Dedifferentiated amniotic fluid mesenchymal stem cell (primary cell): ENCODE results near the gene TREML1.

Experiments used
- DNase-seq: peaks from one replicate; pipeline ENCODE4 v3.0.0-alpha.2; 2016; ENCODE audit errors: extremely low spot score

Gene TREML1

DNA sequence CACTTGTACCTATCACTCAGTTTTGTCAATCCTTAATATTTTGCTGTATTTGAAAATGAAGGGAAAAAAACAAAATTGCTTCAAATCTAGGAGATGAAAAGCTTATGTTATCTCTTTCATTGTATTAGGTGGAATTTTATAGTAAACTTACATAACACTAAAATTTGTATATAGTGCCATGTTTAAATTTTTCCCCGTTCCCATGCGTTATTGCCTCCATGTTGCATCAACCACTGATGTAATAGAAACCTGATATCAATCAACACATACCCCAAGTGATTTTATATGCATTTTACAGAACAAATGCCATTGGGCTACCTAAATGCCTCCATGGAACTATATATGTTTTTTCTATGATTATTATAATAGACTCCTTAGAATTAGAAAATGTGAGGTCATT, 23.5 kb upstream of the TREML1 start:
- DNase-seq: no peak

DNA sequence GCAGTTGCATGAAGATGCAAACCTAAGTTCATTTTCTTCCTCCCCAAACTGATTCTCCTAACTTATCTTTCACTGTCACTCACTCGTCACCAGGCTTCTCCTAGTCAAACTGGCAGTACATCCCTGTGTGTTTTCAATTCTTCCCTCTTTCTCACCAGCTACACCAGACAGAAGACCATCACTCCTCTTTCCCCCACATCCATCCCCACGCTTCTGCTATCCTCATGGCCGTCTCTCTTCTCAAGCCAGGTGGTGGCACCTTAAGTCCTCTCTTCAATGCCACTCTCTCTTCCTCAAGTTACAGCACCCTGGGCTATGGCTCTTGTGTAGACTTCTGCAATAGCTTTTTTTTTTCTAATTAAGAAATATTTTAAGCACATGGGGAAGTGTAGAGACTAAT, 23.1 kb upstream of the TREML1 start:
- no peak for DNase-seq

DNA sequence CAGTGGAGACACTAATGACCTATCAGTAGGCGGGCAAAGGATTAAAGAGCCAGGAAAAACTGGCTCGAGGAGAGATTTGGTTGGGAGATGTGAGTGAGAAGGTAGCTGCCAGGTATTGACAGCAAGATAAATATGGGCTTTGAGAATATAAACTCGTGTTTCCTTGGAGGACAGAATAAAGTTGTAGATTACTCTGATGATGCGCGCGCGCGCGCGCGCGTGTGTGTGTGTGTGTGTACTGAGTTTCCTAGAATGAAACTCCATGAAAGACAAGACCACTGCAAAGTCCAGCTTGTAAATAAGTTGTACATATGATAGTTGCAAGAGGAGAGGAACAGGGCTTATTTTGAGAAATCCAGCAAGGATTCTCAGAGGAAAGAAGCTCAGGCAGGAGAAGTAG, 22.0 kb upstream of the TREML1 start:
- DNase-seq: no peak

DNA sequence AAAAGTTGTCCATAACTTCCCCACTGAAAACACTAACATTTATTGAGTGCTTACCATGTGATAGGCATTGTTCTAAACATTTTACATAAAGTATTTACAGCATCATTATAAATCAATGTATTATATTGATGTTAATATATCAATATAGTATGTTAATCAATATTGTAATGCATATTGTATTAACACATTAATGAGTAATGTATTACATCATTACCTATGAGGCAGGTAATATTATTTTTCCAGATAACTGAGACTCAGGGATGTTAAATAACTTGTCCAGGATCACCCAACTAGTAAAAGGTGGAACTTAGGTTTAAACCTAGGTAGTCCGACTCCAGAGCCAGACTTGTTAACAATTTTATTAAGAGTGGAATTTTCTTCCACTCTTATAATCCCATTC, 20.9 kb upstream of the TREML1 start:
- no peak for DNase-seq

DNA sequence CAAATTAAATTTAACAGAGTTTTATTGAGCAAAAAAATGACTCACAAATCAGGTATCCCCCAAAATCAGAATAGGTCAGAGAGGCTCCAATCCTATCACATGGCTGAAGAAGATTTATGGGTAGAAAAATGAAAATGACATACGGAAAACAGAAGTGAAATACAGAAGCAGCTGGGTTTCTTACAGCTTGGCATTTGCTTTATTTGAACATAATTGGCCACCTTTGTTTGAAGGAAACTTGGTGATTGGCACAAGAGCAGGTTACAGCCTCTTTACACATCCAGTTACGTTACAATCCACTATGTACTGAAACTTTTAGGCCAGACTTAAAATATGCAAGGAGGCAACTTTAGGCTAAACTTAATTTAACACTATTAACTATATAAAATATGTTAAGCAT, 20.5 kb upstream of the TREML1 start:
- no peak for DNase-seq

DNA sequence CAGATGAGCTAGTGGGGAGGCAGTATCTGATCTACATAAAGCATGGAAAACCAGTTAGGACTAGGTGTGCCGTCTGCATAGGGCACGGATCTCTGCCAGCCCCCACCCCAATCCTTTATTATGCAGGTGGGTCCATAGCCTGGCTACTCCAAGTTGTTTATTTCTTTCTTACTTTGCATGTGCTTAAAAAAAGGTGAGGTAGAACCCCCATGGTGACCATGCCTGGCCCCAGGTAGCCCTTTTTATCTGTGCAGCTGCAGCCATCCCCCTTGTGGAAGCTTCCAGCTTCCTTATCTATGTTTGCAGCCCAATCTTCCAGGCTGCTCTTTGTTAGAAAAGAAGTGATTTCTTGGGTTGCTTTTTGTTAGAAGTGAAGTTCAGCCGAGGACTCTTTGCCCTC, 17.8 kb upstream of the TREML1 start:
- no peak for DNase-seq

DNA sequence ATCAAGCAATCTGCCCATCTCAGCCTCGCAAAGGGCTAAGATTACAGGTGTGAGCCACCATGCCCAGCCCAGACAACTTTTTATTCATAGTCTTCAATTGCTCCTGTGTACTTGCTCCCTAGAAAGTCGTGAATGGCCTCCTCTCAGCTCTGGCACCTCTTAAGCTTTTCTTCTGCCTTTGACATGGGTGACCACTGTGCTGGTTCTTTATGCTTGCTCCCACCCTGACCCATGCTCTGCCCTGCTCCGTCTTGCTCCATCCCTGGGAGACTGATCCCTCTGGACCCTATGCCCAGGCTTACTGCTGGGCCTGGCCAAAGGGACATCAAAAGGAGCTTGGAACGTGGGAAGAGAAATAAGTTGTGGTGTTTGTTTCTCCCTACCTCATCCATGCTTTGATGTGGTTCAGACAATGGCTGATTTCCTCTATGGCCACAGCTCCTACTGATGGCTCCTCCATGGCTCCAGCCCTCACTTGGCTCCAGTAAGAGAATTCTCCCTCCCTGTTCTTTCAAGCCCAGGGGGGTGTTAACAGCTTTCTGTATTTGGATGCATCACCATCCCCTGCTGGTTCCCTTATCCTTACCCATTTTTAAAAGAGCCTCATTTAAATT, 16.5 kb upstream of the TREML1 start:
- DNase-seq: no peak

DNA sequence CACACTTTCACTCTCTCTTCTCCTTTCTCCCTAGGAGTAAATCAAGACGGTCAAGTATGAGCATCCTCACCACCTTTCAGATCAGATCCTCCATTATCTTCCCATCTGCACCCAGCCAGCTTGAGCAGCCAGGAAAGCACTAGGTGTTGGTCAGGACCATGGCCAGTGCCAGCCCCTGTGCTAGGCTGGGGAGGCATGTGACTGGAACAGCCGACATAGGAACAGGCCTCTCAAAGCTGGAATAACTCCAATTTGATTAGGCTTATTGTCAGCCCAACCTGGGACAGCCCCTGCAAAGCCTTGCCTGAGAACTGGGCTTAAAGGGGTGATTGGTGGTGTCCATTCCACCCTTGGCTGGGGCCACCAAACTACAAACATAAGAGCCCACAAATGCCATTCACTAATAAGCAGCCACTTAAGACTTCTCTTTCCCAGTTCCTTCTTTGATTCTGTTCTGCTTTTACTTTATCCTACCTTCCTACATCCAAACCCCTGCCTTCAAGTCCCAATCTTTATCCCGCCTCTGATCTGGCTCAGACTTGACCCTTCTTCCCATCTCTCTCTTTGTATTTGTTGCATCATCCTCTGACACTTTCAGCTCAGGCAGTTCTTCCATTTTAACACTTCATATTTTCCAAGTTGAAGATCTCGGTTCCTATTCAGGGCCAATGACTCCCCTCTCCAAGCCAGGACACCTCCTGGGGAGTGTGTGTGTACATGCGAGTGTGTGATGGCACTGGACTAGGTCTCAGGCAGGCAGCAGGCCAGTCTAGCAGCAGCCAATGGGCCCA, 13.2 kb upstream of the TREML1 start:
- DNase-seq: no peak

DNA sequence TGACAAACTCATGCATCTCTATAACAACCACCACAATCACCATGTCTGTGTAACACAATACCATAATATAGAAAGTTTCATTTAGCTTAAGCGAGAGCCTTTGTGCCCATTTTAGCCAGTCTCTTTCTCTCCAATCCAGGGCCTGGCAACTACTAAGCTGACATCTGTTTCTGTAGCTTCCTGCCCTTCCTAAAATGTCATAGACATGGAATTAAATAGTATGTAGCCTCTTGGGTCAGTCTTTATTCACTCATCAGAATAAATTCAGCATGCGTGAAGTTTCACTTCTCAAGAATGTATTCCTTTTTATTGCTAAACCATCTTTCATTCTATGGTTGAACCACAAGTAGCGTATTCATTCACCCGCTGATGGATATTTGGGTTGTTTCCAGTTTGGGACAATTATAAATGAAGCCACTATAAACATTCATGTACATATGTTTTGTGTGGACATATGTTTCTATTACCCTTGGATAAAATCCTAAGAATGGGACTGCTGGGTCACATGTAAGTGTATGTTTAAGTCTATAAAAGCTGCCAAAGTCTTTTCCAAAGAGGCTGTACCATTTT, 10.5 kb upstream of the TREML1 start:
- DNase-seq: no peak

DNA sequence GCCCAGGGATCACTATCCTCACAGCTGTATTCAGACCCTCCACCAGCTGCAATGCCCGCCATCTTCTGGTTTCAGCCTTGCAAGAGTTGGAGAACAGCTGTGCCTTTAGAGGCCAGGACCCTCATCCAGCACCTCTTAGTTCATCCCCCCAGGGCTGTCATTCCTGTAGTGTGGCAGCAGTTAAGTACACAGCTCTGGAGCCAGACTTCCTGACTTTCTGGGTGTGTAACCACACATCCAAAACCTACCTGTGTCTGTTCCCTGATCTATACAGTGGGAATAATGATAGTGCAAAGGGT, 9.2 kb upstream of the TREML1 start:
- DNase-seq: no peak

DNA sequence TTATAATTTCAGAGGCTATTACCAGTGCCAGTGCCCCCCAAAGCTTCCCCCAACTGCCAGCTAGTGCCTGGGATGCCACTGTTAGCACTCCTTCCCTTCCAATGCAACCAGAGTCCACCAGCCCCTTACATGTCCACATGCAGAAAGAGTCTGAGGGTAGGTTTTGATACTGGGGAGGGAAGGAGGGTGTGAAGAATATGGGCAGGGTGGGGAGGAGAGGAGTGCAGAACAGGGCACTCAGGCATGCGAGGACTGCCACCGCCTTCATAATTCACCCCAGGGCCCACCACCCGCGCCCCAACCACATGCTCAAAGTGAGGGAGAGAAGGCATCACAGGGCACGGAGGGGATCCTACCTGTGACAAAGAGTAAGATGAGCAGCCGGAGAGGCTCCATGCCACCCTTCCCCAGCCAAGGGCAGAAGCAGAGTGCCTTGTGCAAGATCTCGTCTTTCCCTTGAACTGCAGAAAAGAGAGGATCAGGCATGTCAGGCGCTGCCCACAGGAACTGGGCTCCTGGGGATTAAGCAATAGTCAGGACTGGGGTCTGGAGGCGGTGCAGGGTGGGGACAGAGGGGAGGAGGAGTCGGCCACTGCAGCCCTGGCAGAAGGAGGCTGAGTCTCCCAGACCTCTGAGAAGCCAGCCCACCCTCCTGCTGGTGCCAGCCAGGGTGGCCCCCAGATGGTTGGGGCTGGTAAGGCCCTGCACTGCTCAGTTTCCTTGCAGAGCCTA, 8.7 kb upstream of the TREML1 start, which contains the start of gene TREM2:
Gene TREM2, minus strand, starts transcription at position 430 of the 732 bp plus-strand sequence. Its CDS starts 34 bp downstream, at position 396.
- DNase-seq: no peak

DNA sequence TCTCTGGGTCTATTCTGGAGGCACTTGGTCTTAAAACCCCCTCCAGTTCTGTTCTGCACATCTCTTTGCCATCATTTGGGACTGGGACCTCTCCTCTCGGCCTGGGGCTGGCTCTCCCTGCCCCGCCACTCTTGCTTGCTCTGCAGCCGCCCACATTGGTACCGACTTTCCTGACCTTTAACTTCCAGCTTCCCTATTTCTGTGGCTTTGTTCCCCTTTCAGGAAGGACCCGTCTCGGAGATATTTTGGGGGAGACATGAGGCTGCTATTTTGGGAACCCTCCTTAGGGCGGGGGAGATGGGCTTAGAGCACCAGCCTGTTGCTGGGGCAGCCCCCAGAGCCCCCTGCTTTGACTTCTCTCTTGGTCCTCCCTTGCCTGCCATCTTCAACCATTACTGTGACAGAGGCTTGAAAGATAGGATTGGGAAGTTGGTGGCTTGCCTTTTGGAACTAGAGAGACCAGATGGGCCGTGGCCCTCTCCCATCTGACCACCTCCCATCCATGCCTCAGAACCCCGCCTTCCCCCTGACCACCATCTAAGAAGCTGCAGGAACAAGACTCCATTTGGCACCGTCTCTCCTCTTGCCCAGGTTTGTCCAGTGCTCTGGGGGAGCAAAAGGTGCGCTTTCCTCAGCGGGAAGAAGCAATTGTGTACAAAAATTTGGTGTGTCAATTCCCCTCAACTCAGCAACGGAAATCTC, 7.9 kb upstream of the TREML1 start:
- no peak for DNase-seq

DNA sequence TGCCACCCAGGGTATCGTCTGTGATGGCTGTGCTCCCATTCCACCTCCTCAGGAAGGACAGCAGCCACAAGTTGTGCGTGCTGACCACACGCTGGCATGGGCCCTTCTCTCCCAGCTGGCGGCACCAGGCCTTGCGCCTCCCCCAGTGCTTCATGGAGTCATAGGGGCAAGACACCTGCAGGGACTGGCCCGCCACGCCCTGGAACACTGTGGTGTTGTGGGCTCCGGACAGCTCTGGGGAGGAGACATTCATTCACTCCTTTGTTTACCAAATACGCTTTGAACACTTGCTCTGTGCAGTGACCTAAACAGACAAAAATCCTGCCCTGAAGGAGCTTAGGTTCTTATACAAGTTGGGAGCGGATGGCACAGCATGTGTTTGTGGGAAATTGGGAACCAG, 7.2 kb upstream of the TREML1 start:
- DNase-seq: no peak

DNA sequence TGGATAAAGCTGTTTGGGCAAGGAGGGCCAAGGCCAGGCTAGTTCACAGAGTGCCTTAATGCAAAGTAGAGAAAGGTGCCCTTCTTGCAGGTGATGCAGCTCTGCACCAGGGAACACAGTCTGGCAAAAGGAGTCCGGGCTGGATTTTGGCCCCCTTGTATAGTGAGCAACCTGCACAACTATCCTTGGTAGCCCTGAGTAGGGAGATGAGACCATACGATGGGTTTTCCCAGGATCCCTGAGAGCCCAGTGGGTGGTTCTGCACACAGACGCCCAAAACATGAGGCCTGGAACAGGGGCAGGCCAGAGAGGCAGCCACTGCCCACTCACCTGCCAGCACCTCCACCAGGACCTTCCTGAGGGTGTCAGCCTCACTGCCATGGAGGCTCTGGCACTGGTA, 6.8 kb upstream of the TREML1 start:
- no peak for DNase-seq

DNA sequence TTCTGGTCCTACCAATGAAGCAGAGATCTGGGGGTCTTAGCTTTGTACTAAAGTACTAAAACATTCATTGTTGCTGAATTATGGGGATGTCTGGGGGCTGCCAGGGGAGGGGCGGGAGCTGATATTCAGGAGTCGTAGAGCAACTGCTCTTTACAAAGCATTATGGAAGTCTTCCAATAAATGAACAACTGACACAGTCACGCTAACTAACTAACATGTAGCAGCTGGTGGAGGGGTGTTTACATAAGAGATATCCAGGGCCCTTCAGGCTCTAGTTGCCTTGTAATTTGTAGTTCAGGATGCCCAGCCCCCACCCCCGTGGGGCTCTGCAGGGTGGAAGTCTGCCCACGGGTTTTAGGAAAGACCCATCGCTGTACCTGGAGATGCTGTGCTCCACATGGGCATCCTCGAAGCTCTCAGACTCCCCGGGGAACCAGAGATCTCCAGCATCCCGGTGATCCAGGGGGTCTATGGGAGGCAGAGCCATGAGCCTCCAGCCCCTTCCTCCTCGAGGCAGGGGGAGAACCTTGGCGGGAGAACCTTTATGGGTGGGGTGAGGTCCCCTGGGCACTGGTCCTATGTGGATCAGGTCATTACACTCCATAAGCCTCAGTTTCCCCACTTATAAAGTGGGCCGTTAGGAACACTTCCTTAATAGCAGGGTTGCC, 5.4 kb upstream of the TREML1 start:
- DNase-seq: no peak

DNA sequence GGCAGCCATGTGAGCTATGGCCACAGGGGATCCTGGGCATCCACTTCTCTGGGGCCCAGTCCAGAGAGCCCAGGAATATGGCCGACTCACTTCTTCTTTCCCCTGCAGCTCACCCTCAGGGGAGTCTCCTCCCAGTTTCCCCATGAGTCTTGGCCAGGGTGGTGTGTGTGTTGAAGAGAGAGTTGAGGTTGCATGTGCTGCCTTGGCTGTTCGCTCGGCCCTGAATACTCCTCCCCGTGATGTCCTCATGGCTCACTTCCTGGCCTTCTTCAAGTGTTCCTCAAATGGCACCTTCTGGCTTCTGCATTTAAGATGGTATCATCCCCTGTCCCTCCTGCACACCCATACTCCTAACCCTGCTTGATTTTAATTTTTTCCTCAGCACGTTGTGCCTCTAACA, 3.2 kb upstream of the TREML1 start:
- no peak for DNase-seq

DNA sequence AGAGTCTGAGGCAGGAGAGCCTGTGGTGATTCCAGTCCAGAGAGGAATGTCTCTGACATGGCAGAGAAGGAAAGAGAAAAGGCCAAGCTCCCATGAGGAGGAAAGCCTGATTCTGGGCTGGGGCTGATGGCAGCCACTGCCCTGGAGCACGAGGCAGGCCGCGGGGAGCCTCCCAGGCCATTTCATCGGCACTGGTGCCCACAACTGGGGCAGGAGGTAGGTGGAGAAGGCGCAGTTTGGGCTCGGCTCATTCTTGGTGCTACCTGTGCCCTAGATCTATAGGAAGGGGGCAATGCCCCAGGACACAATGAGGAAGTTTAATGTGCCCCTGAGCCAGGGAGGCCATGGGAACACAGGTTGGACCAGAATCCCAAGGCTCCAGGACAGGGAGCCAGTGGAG, 2.6 kb upstream of the TREML1 start:
- no peak for DNase-seq

DNA sequence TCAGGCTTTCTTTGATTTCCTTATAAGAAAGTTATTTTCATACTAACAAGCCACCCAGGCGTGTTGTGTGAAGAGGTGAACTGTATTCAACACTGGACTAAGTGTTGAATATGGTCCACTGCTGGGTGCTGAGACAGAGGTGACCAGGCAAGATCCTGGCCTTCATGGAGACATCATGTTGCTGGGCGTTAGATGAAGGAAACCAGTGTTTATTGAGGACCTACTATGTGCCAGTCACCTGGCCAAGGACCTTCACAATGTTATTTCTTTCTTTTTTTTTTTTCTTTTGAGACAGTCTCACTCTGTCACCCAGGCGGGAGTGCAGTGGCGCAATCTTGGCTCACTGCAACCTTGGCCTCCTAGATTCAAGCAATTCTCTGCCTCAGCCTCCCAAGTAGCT, 1.9 kb upstream of the TREML1 start:
- DNase-seq: no peak

DNA sequence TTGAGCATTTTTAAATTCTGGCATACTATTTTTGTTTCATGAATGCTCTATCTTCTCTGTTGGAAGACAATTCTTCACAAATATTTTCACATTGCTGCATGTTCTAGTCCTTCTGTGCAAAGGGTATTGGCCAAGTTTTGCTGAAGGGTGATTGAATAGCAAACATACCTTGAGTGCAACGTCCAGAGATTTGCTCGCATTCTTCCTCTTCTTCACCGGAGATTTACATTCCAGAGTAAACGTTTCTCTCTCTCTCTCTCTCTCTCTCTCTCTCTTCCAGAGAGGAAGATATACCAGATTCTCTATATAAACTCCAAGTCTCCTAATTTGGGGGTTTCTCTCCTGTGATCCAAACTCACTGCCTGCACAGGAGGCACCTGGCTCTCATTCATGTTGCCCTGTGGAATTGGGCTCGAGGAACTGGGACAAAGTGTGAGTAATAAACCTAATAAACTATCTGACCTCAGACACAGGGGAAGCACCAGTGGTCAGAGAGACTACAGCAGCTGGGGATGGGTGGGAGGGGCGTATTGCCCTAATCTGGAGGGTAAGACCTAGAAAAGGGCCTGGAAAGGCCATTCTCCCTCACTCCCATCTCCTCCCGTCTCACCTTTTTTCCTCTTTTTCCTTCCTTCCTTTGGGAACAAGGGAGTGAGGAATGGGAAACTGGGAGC, 1.1 kb upstream of the TREML1 start:
- no peak for DNase-seq

DNA sequence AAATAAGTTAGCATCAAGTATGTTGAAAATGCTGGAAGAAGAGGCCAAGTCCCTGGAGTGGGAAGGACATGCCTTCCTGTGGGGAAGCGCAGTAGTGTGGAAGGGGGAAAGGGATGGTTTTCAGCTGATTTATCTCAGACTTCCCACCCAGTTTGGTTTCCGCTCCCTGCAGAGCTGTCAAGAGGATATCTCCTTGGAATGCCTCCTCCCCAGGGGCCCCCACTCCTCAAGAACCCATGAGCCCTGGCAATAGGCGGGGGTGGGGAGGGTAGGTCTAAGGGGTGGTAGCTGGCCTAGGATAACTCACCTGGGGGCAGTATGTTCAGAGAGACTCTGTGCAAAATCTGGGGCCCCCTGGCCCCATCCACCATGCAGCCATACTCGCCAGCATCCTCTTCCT, 696 bp downstream of the TREML1 start:
- DNase-seq: no peak

DNA sequence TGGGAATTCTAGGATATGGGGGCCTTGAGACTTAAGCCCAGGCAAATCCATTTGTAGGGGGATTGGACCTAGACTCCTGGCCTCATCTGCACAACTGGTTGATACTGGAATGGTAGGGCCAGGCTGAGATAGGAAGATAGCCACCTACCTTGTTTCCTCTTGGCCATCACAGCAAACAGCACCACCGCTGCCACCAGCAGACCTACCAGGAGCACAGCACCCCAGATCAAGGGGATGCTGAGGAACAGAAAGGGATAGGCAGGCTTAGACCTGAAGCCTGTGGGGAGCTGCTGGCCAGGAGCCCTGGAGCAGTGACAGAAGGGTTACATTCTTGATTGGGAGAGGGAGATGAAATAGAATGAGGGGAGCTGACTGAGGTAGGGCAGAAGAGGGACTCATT, 3.5 kb downstream of the TREML1 start:
- DNase-seq: no peak
